H1 (cell line): ENCODE results near the gene TTC31. TPM values are rescaled to one million over a fixed set of nuclear protein-coding genes. Genes with fewer than 3 reads are reported as not detected.

Source experiments
- BRCA1 ChIP-seq: IDR thresholded peaks from 2 replicates; pipeline ENCODE4 v1.6.1; 2012; ENCODE audit warnings: low read depth, low read length, improper control_type of control experiment
- CBX5 ChIP-seq: fragments of 300-800, 300-1000 bp; sonication (generic); IDR thresholded peaks from 2 replicates; pipeline ENCODE4 v1.7.1; 2016; ENCODE audit warnings: antibody characterized with exemption, low read length, low read depth
- CBX8 ChIP-seq: fragments of 300-800, 300-1000 bp; sonication (generic); IDR thresholded peaks from 2 replicates; pipeline ENCODE4 v1.7.1; 2016; ENCODE audit warnings: low read depth, low read length, borderline replicate concordance
- CEBPB ChIP-seq: IDR thresholded peaks from 2 replicates; pipeline ENCODE4 v1.6.1; 2012; ENCODE audit warnings: low read depth, low read length
- EZH2 ChIP-seq: fragments of 200-600 bp; sonication (generic); IDR thresholded peaks from 2 replicates; pipeline ENCODE4 v1.7.1; 2012; ENCODE audit warnings: low read depth, mild to moderate bottlenecking, moderate library complexity, low read length, inconsistent platforms; ENCODE audit not compliant: severe bottlenecking
- GTF2F1 ChIP-seq: IDR thresholded peaks from 2 replicates; pipeline ENCODE4 v1.6.1; 2012; ENCODE audit warnings: low read depth, low read length, improper control_type of control experiment, borderline replicate concordance
- HDAC2 ChIP-seq, 2 experiments: fragments of 300-600 bp in 1 of 2; sonication (generic) in 1 of 2; IDR thresholded peaks; 2 replicates each; pipeline ENCODE4 v1.6.1; 2011 to 2012; ENCODE audit warnings: low read depth in 2 of 2, low read length in 2 of 2, mild to moderate bottlenecking in 2 of 2, moderate library complexity in 2 of 2, borderline replicate concordance in 1 of 2, inconsistent platforms in 1 of 2
- JUN ChIP-seq: IDR thresholded peaks from 2 replicates; pipeline ENCODE4 v1.6.1; 2011; ENCODE audit warnings: low read depth, mild to moderate bottlenecking, improper control_type of control experiment, low read length
- JUND ChIP-seq: IDR thresholded peaks from 2 replicates; pipeline ENCODE4 v1.6.1; 2011; ENCODE audit warnings: mild to moderate bottlenecking, improper control_type of control experiment, low read length
- KDM1A ChIP-seq: fragments of 200-600, 300-600 bp; sonication (generic); IDR thresholded peaks from 2 replicates; pipeline ENCODE4 v1.7.1; 2016; ENCODE audit warnings: mild to moderate bottlenecking, low read length, borderline replicate concordance
- MAFK ChIP-seq: IDR thresholded peaks from 2 replicates; pipeline ENCODE4 v1.6.1; 2012; ENCODE audit warnings: low read depth, mild to moderate bottlenecking, improper control_type of control experiment, low read length
- MAX ChIP-seq: IDR thresholded peaks from 2 replicates; pipeline ENCODE4 v1.6.1; 2012; ENCODE audit warnings: inconsistent platforms
- NANOG ChIP-seq: IDR thresholded peaks from 2 replicates; pipeline ENCODE4 v1.6.1; 2011; ENCODE audit warnings: low read length, low read depth, mild to moderate bottlenecking, inconsistent platforms; ENCODE audit not compliant: insufficient read depth, poor library complexity, severe bottlenecking
- NRF1 ChIP-seq: IDR thresholded peaks from 2 replicates; pipeline ENCODE4 v1.6.1; 2011; ENCODE audit warnings: mild to moderate bottlenecking, low read depth, low read length, improper control_type of control experiment
- POLR2A ChIP-seq, 2 experiments: IDR thresholded peaks; 1 replicate in 1 of 2; 2 replicates in 1 of 2; pipeline ENCODE4 v1.6.1; 2011; ENCODE audit warnings: low read depth in 2 of 2, low read length in 2 of 2, mild to moderate bottlenecking in 2 of 2; ENCODE audit errors: control extremely low read depth in 1 of 2
- RXRA ChIP-seq: IDR thresholded peaks from 2 replicates; pipeline ENCODE4 v1.6.1; 2011; ENCODE audit warnings: low read depth, mild to moderate bottlenecking, low read length, moderate library complexity; ENCODE audit not compliant: insufficient read depth
- SIN3A ChIP-seq, 2 experiments: IDR thresholded peaks in 1 of 2; conservative IDR thresholded peaks in 1 of 2; 2 replicates each; pipeline ENCODE4 v1.6.1; 2011 to 2012; ENCODE audit warnings: low read length in 2 of 2, improper control_type of control experiment in 1 of 2, low read depth in 1 of 2, mild to moderate bottlenecking in 1 of 2
- SIRT6 ChIP-seq: IDR thresholded peaks from one replicate; pipeline ENCODE4 v1.7.1; 2012; ENCODE audit warnings: low read length, inconsistent platforms
- SP2 ChIP-seq: IDR thresholded peaks from 2 replicates; pipeline ENCODE4 v1.6.1; 2012; ENCODE audit warnings: mild to moderate bottlenecking, low read length, inconsistent platforms
- TBP ChIP-seq: IDR thresholded peaks from 2 replicates; pipeline ENCODE4 v1.6.1; 2011; ENCODE audit warnings: low read depth, low read length, improper control_type of control experiment
- USF2 ChIP-seq: IDR thresholded peaks from 2 replicates; pipeline ENCODE4 v1.6.1; 2011; ENCODE audit warnings: low read length, improper control_type of control experiment
- YY1 ChIP-seq: IDR thresholded peaks from 2 replicates; pipeline ENCODE4 v1.6.1; 2011; ENCODE audit warnings: low read depth, mild to moderate bottlenecking, low read length
- polyA plus RNA-seq, 7 experiments: library from polyadenylated mRNA; depleted of rRNA in 3 of 7; stranded (reverse) in 5 of 7; unstranded in 2 of 7; fragments of >200 nt in 5 of 7; fragments of 200-250 nt in 2 of 7; gene quantifications; 1 replicate in 5 of 7; 2 replicates in 1 of 7; 4 replicates in 1 of 7; pipeline versions ENCODE4 v1.2.1 to v1.2.3, GENCODE V29; 2011 to 2013; ENCODE audit warnings: missing spikeins in 2 of 7, mixed read lengths in 2 of 7
- total RNA-seq: library from RNA; stranded (reverse); fragmentation: NEBNext Ultra II Directional; extraction: Animal tissue kit (Norgen Biotek cat#: 25700); gene quantifications from 2 replicates; pipeline ENCODE4 v1.2.1, GENCODE V29; 2021
- TF ChIP-seq, protein P1 (sequence below): IDR thresholded peaks from 2 replicates; pipeline ENCODE4 v1.6.1; 2011; ENCODE audit warnings: low read depth, mild to moderate bottlenecking, low read length; ENCODE audit not compliant: insufficient read depth

Gene TTC31
- total and polyA plus RNA-seq, 2 of the 8 experiments (the other 6 are each of a cell fraction or from before 2014, with no cell fraction given) = 28.8 to 29.9 TPM

DNA sequence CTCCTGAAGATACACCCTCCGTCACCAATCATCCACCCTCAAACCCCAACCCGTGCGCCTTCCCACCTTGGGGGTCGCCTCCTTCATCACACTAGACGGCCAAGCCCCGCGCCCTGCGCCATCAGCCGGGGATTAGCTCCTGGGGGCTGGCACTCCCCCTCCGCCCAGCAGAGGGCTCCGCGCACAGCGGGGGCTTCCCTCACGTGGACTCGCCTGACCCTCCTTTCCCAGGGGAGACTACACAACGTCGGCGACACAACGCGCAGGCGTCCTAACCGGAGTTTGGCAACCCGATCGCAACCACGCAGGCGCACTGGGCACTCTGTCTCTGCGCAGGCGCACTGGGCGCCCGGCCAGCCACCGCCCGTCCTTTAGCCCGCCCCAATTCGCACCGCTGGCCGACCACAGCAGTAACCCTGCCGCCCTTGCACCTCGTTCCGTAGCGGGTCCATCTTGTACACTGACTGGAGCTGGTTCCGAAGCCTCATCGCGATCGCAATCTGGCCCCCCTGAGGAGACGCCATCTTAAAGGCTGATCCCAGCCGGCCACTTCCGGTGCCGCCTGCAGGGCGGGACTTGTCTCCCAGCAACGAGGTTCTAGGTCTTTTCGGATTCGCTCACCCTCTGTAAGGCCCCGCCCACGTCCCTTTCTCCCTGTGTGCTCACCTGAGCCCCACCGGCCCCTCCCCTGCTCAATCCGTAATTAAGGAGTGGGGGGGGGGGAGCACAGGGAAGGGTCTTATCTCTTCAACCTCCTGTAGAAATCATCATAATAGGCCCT, 24.5 kb downstream of the TTC31 start, which contains the start of gene PCGF1 (continued):
- peak; percentile 72 for TF ChIP-seq USF2
- peak in 1 of 2 experiments; percentile 84; a peak in 2 of 3 replicates for TF ChIP-seq POLR2A (IDR thresholded peaks at IDR 0.05; ENCODE audit: control extremely low read depth in 1 of 2, low read depth in 2 of 2, low read length in 2 of 2)
- no peak for TF ChIP-seq GTF2F1
- no peak for TF ChIP-seq CBX5
- no peak for TF ChIP-seq JUND
- no peak for TF ChIP-seq KDM1A
- TF ChIP-seq RXRA = no peak
- TF ChIP-seq TBP = peak; percentile 35
- TF ChIP-seq BRCA1 = no peak
- TF ChIP-seq MAX = peak; percentile 85
- TF ChIP-seq HDAC2 (IDR thresholded peaks at IDR 0.05; ENCODE audit: borderline replicate concordance in 1 of 2, low read depth in 2 of 2, low read length in 2 of 2) = no peak
- peak in 1 of 2 experiments; percentile 71; a peak in 2 of 4 replicates for TF ChIP-seq SIN3A (conservative IDR thresholded peaks at IDR 0.05 in 1 of 2, IDR thresholded peaks at IDR 0.05 in 1 of 2; ENCODE audit: low read depth in 1 of 2, low read length in 2 of 2)
- TF ChIP-seq CBX8 = no peak
- TF ChIP-seq EZH2 = peak; percentile 13
- TF ChIP-seq NANOG = no peak
- TF ChIP-seq NRF1 = peak; percentile 95
- no peak for TF ChIP-seq SIRT6
- TF ChIP-seq SP2 = peak; percentile 39
- TF ChIP-seq MAFK = no peak
- TF ChIP-seq YY1 = peak; percentile 95
- TF ChIP-seq JUN = no peak
- TF ChIP-seq, protein P1, sequence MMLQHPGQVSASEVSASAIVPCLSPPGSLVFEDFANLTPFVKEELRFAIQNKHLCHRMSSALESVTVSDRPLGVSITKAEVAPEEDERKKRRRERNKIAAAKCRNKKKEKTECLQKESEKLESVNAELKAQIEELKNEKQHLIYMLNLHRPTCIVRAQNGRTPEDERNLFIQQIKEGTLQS = peak; percentile 69; the same call in 1 of the 2 replicates
- peak; percentile 59 for TF ChIP-seq CEBPB
